ENCODE results near the gene TTC28.

- TF ChIP-seq ZNF274 (IDR thresholded peaks at IDR 0.05; ENCODE audit: low read depth, low read length) (no peak), SUZ12 (IDR thresholded peaks at IDR 0.05; ENCODE audit: extremely low read depth, insufficient read depth, insufficient read length) (no peak)
Observed at GRCh38 chr22:28186641-28187040, 493.0 kb downstream of the TTC28 start.
